Cardiac septum (tissue), 1 donor: ENCODE results near the gene SYNE4. TPM values are rescaled to one million over a fixed set of nuclear protein-coding genes. Genes with fewer than 3 reads are reported as not detected.

Experiments
- DNase-seq: peaks from one replicate; pipeline ENCODE4 v3.0.0-alpha.2; 2020; ENCODE audit warnings: low spot score
- intact Hi-C: fragments of 100-400 bp; cut with DNase I; formaldehyde crosslinking; loops from one replicate; pipeline ENCODE4 v1.14.0; 2022
- total RNA-seq: library from RNA; stranded (reverse); fragmentation: NEBNext Ultra II Directional; extraction: Animal tissue kit (Norgen Biotek cat#: 25700); gene quantifications from one replicate; pipeline ENCODE4 v1.2.1, GENCODE V29; 2021
- donor health status: DM: no; HTN: no; CAD: no.

The SYNE4 gene
- total RNA-seq, 1 donor from 2014 or later, result 0.13 TPM

GRCh38 chr19:36027696-36028095 is 19.1 kb upstream of the SYNE4 start:
- intact Hi-C loops, result no loop called here
- no peak for DNase-seq

- intact Hi-C loops, result no loop called here
- no peak for DNase-seq
These were observed 17.7 kb upstream of the SYNE4 start for GRCh38 chr19:36026091-36026876.

- intact Hi-C loops, result no loop called here
- no peak for DNase-seq
These were observed 16.9 kb upstream of the SYNE4 start for GRCh38 chr19:36025541-36025940.

- DNase-seq, result no peak
- intact Hi-C loops, result no loop called here
These were observed 14.8 kb upstream of the SYNE4 start for GRCh38 chr19:36023432-36023831.

GRCh38 chr19:36019061-36019670 is 10.6 kb upstream of the SYNE4 start:
- intact Hi-C loops, result no loop called here
- DNase-seq, result no peak

- intact Hi-C loops, result no loop called here
- peak; percentile 100 for DNase-seq
These were observed 5.7 kb upstream of the SYNE4 start, which contains the start of gene ALKBH6 for GRCh38 chr19:36014012-36014924. Gene ALKBH6 (minus strand): TSS chr19:36014213. CDS start chr19:36013397, 816 bp downstream.

- DNase-seq, result no peak
- intact Hi-C loops, result no loop called here
These were observed 4.8 kb upstream of the SYNE4 start for GRCh38 chr19:36013280-36014011.

GRCh38 chr19:36010402-36010801 is 1.8 kb upstream of the SYNE4 start:
- intact Hi-C loops, result no loop called here
- DNase-seq, result no peak

GRCh38 chr19:36009633-36010379 is 1.2 kb upstream of the SYNE4 start:
- intact Hi-C loops, result no loop called here
- DNase-seq, result no peak

- intact Hi-C loops, result no loop called here
- peak; percentile 81 for DNase-seq
These were observed 607 bp upstream of the SYNE4 start for GRCh38 chr19:36009220-36009619.

GRCh38 chr19:36006955-36007354 is 1.7 kb downstream of the SYNE4 start:
- no peak for DNase-seq
- intact Hi-C loops, result no loop called here

GRCh38 chr19:36003284-36003683 is 5.3 kb downstream of the SYNE4 start:
- no peak for DNase-seq
- intact Hi-C loops, result no loop called here

GRCh38 chr19:36001605-36002004 is 7.0 kb downstream of the SYNE4 start:
- intact Hi-C loops, result no loop called here
- no peak for DNase-seq

- no peak for DNase-seq
- intact Hi-C loops, result loop anchor here (5.0 kb wide), 1 partner anchor 336 kb away; no protein-coding TSS in a partner anchor
These were observed 11.8 kb downstream of the SYNE4 start for GRCh38 chr19:35996777-35997176.

- peak; percentile 99 for DNase-seq
- intact Hi-C loops, result loop anchor here (5.0 kb wide), 1 partner anchor 337 kb away; no protein-coding TSS in a partner anchor
These were observed 13.3 kb downstream of the SYNE4 start, which contains the start of gene SDHAF1 for GRCh38 chr19:35995048-35995993. Gene SDHAF1 (plus strand): TSS chr19:35995188. CDS start chr19:35995275, 87 bp downstream.

- intact Hi-C loops, result no loop called here
- no peak for DNase-seq
These were observed 14.6 kb downstream of the SYNE4 start for GRCh38 chr19:35993923-35994598.
